C4-2B (cell line): Measurements from ENCODE around the gene UBFD1.

Experiments used
- CTCF ChIP-seq: fragments of 450-650 bp; conservative IDR thresholded peaks from 2 replicates; pipeline ENCODE4 v1.5.1; 2017; ENCODE audit warnings: mild to moderate bottlenecking
- ZFX ChIP-seq: fragments of 450-650 bp; IDR thresholded peaks from 2 replicates; pipeline ENCODE4 v1.6.1; 2017

GRCh38 chr16:23584186-23585076, 26.9 kb downstream of the UBFD1 start:
- TF ChIP-seq CTCF (no peak), ZFX (no peak)
